Central memory CD4-positive, alpha-beta T cell (primary cell): ENCODE data around the gene BRCC3.

ENCODE experiments used
- DNase-seq: peaks from one replicate; pipeline ENCODE4 v3.0.0; 2022

Gene BRCC3

GRCh38 chrX:155056877-155057792 is 14.2 kb upstream of the BRCC3 start:
- DNase-seq, result peak; percentile 36

- DNase-seq, result no peak
These were observed 9.5 kb upstream of the BRCC3 start for GRCh38 chrX:155061760-155062159.

- no peak for DNase-seq
These were observed 6.1 kb upstream of the BRCC3 start for GRCh38 chrX:155065035-155065734.

- DNase-seq, result no peak
These were observed 3.1 kb upstream of the BRCC3 start for GRCh38 chrX:155068165-155068564.

- no peak for DNase-seq
These were observed 1.9 kb upstream of the BRCC3 start for GRCh38 chrX:155069414-155069813.

GRCh38 chrX:155070038-155070437 is 1.3 kb upstream of the BRCC3 start:
- no peak for DNase-seq

- DNase-seq, result no peak
These were observed 689 bp upstream of the BRCC3 start for GRCh38 chrX:155070663-155070974.

GRCh38 chrX:155071694-155072280 is 479 bp downstream of the BRCC3 start:
- peak; percentile 4 for DNase-seq

GRCh38 chrX:155086202-155086840 is 15.0 kb downstream of the BRCC3 start:
- DNase-seq, result no peak

- no peak for DNase-seq
These were observed 15.8 kb downstream of the BRCC3 start for GRCh38 chrX:155086961-155087735.

- peak; percentile 35 for DNase-seq
These were observed 23.3 kb downstream of the BRCC3 start for GRCh38 chrX:155094468-155095061.

GRCh38 chrX:155105919-155106318 is 34.6 kb downstream of the BRCC3 start:
- no peak for DNase-seq

GRCh38 chrX:155108427-155108826 is 37.1 kb downstream of the BRCC3 start:
- no peak for DNase-seq

GRCh38 chrX:155112171-155112570 is 40.9 kb downstream of the BRCC3 start:
- DNase-seq, result no peak

- no peak for DNase-seq
These were observed 41.8 kb downstream of the BRCC3 start for GRCh38 chrX:155113097-155113496.

- no peak for DNase-seq
These were observed 44.0 kb downstream of the BRCC3 start for GRCh38 chrX:155115174-155115819.

- no peak for DNase-seq
These were observed 56.2 kb downstream of the BRCC3 start for GRCh38 chrX:155127465-155127864.

- no peak for DNase-seq
These were observed 56.6 kb downstream of the BRCC3 start for GRCh38 chrX:155127940-155128339.

GRCh38 chrX:155132110-155132509 is 60.8 kb downstream of the BRCC3 start:
- no peak for DNase-seq

- no peak for DNase-seq
These were observed 62.9 kb downstream of the BRCC3 start for GRCh38 chrX:155134255-155134654.

GRCh38 chrX:155143959-155144548 is 72.7 kb downstream of the BRCC3 start:
- DNase-seq, result no peak
